SK-N-MC (cell line): Measurements from ENCODE around the gene SMAD3.
A peak's percentile ranks its signal among the peaks of the same experiment; 100 is the strongest.

ENCODE experiments used
- DNase-seq: peaks from one replicate; pipeline ENCODE4 v3.0.0-alpha.2; 2011; ENCODE audit warnings: low read depth, low spot score
- H3K27ac ChIP-seq: fragments of 200-600 bp; sonication (generic); 2 replicates; pipeline ENCODE4 v1.5.1; 2016; ENCODE audit warnings: mixed run types
- H3K36me3 ChIP-seq: fragments of 200-600 bp; sonication (generic); 2 replicates; pipeline ENCODE4 v1.6.1; 2017; ENCODE audit warnings: antibody characterized with exemption, low read length, mixed read lengths; ENCODE audit not compliant: insufficient read depth
- H3K4me3 ChIP-seq: fragments of 200-600 bp; sonication (generic); 2 replicates; pipeline ENCODE4 v1.5.1; 2016
- H3K9ac ChIP-seq: fragments of 200-600 bp; sonication (generic); 2 replicates; pipeline ENCODE4 v1.8.0; 2017; ENCODE audit warnings: mixed run types, mixed read lengths; ENCODE audit not compliant: insufficient read length
- H3K9me3 ChIP-seq: fragments of 200-600 bp; sonication (generic); 2 replicates; pipeline ENCODE4 v1.6.1; 2017; ENCODE audit warnings: low read depth, mild to moderate bottlenecking, antibody characterized with exemption, low read length, moderate library complexity, mixed read lengths
- EZH2 ChIP-seq: fragments of 200-600 bp; sonication (generic); IDR thresholded peaks from one replicate; pipeline ENCODE4 v1.6.1; 2017; ENCODE audit warnings: antibody characterized with exemption
- FOXP2 ChIP-seq: optimal IDR thresholded peaks from 2 replicates; pipeline ENCODE3; 2011; ENCODE audit warnings: mild to moderate bottlenecking, moderate library complexity; ENCODE audit not compliant: insufficient read depth; ENCODE audit errors: extremely low read length, control extremely low read depth
- POLR2AphosphoS5 ChIP-seq: IDR thresholded peaks from 2 replicates; pipeline ENCODE4 v1.6.1; 2012; ENCODE audit warnings: mild to moderate bottlenecking, low read depth, low read length, borderline replicate concordance

SMAD3 gene

GRCh38 chr15:67096546-67097294 lies 31.3 kb downstream of the SMAD3 start:
- no peak for DNase-seq
- no peak overlapping the region for H3K9ac ChIP-seq

DNA sequence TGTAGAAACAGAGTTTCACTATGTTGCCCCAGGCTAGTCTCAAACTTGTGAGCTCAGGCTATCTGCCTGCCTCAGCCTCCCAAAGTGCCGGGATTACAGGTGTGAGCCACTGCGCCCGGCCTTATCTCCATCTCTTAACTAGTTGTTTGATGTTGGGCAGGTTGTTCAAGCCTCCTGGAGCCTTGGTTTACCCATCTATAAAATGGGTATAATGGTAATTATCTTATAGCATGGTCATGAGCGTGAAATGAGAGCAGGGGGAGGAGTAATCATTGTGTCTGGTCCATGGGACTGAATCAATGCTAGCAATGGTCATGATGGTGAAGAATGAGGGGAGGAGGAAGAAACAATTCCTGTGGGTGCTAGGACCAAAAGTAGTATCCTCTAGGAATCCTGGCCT lies 32.0 kb downstream of the SMAD3 start:
- Histone ChIP-seq H3K27ac (peak overlapping the region; percentile 93; the same call in 1 of the 2 replicates), H3K9ac (no peak overlapping the region), H3K9me3 (no peaks in the 10 kb centered on the region), H3K4me3 (peak overlapping the region; percentile 51), H3K36me3 (no peaks in the 10 kb centered on the region)
- no peak for TF ChIP-seq FOXP2
- TF ChIP-seq POLR2AphosphoS5, result no peak
- no peak for TF ChIP-seq EZH2
- DNase-seq, result no peak

More at GRCh38 chr15:67096546-67097294, 31.3 kb downstream of the SMAD3 start:
- no peak overlapping the region for H3K27ac ChIP-seq
- TF ChIP-seq FOXP2, result no peak
- no peak for TF ChIP-seq EZH2
- TF ChIP-seq POLR2AphosphoS5, result no peak
- H3K36me3 ChIP-seq, result no peaks in the 10 kb centered on the region
- no peaks in the 10 kb centered on the region for H3K9me3 ChIP-seq
- H3K4me3 ChIP-seq, result no peak overlapping the region

GRCh38 chr15:67097930-67098740 lies 32.7 kb downstream of the SMAD3 start:
- Histone ChIP-seq H3K9ac (peak overlapping the region; percentile 30), H3K27ac (peak overlapping the region; percentile 93), H3K4me3 (peak overlapping the region; percentile 51), H3K9me3 (no peaks in the 10 kb centered on the region), H3K36me3 (no peaks in the 10 kb centered on the region)
- no peak for DNase-seq
- TF ChIP-seq EZH2, result no peak
- TF ChIP-seq FOXP2, result peak; percentile 60

DNA sequence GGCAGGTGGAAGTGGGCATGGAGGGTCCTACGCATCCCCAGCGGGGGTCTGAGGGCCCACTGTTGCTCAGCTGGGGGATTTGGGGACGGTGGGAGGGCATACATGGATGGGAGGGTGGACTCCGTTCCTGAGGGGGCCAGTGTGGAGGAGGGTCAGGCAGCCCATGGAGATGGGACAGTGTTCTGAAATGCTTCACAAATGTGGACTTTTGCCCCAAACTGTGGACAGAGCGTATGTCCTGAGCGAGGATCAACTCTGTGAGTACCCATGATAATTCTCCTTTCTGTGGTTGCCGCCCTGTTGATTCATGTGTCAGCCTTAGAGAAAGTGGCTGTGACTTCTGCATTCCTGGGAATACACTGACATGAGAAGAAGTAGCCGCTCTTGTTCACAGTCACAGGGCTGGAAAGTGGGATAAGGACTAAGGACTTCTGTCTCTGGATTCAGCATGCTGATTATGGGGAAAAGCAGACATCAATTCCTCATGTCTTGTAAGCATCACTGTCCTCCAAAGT lies 33.4 kb downstream of the SMAD3 start:
- Histone ChIP-seq H3K27ac (peak overlapping the region; percentile 93), H3K9ac (peak overlapping the region; percentile 30), H3K9me3 (no peaks in the 10 kb centered on the region), H3K36me3 (no peaks in the 10 kb centered on the region), H3K4me3 (peak overlapping the region; percentile 51)
- no peak for DNase-seq
- TF ChIP-seq EZH2 (no peak), POLR2AphosphoS5 (no peak), FOXP2 (no peak)

- DNase-seq, result no peak
- H3K9me3 ChIP-seq, result no peaks in the 10 kb centered on the region
- no peak overlapping the region for H3K9ac ChIP-seq
- H3K36me3 ChIP-seq, result no peaks in the 10 kb centered on the region
- H3K4me3 ChIP-seq, result no peak overlapping the region
- H3K27ac ChIP-seq, result no peak overlapping the region
- no peak for TF ChIP-seq EZH2
- no peak for TF ChIP-seq POLR2AphosphoS5
- TF ChIP-seq FOXP2, result no peak
Observed at GRCh38 chr15:67100124-67100791, 34.9 kb downstream of the SMAD3 start.

GRCh38 chr15:67100801-67101581 lies 35.6 kb downstream of the SMAD3 start:
- no peaks in the 10 kb centered on the region for H3K36me3 ChIP-seq
- peak overlapping the region; percentile 3; the same call in 1 of the 2 replicates for H3K27ac ChIP-seq
- no peak overlapping the region for H3K4me3 ChIP-seq
- H3K9me3 ChIP-seq, result no peaks in the 10 kb centered on the region
- TF ChIP-seq FOXP2, result no peak
- no peak for TF ChIP-seq POLR2AphosphoS5
- TF ChIP-seq EZH2, result no peak
- no peak overlapping the region for H3K9ac ChIP-seq
- DNase-seq, result no peak

GRCh38 chr15:67101911-67102598 lies 36.7 kb downstream of the SMAD3 start:
- Histone ChIP-seq H3K9ac (no peak overlapping the region), H3K27ac (no peak overlapping the region), H3K4me3 (no peak overlapping the region), H3K36me3 (no peaks in the 10 kb centered on the region), H3K9me3 (no peaks in the 10 kb centered on the region)
- no peak for DNase-seq
- no peak for TF ChIP-seq FOXP2
- no peak for TF ChIP-seq EZH2
- TF ChIP-seq POLR2AphosphoS5, result no peak
